GM23338 (cell line): Measurements from ENCODE around the gene ZSCAN25. TPM values are rescaled to one million over a fixed set of nuclear protein-coding genes. Genes with fewer than 3 reads are reported as not detected.

Source experiments
- ATAC-seq: fragments of 200-7000 bp; cut with Tn5 transposase; 3 replicates; pipeline ENCODE4 v1.9.1; 2020
- DNase-seq: peaks from one replicate; pipeline ENCODE4 v3.0.0-alpha.2; 2015; ENCODE audit warnings: low spot score
- H2AFZ ChIP-seq: fragments of 200-600 bp; sonication (generic); 2 replicates; pipeline ENCODE4 v1.8.0; 2016; ENCODE audit warnings: antibody characterized with exemption, mild to moderate bottlenecking, moderate library complexity
- H3F3A ChIP-seq: fragments of 200-600 bp; sonication (generic); replicated peaks from 2 replicates; pipeline ENCODE4 v1.8.0; 2017; ENCODE audit warnings: antibody characterized with exemption, mixed run types, low read depth
- H3K27ac ChIP-seq: fragments of 200-600 bp; sonication (generic); 2 replicates; pipeline ENCODE4 v1.6.1; 2016; ENCODE audit warnings: low read depth
- H3K27me3 ChIP-seq: fragments of 200-600 bp; sonication (generic); 2 replicates; pipeline ENCODE4 v1.8.0; 2016; ENCODE audit warnings: mild to moderate bottlenecking, mixed run types, moderate library complexity; ENCODE audit not compliant: insufficient read depth
- H3K36me3 ChIP-seq: fragments of 200-600 bp; sonication (generic); 2 replicates; pipeline ENCODE4 v1.8.0; 2016; ENCODE audit warnings: mild to moderate bottlenecking; ENCODE audit not compliant: insufficient read depth
- H3K4me1 ChIP-seq: fragments of 200-600 bp; sonication (generic); 2 replicates; pipeline ENCODE4 v1.8.0; 2016; ENCODE audit warnings: mild to moderate bottlenecking, moderate library complexity; ENCODE audit not compliant: insufficient read depth
- H3K4me2 ChIP-seq: fragments of 200-600 bp; sonication (generic); 2 replicates; pipeline ENCODE4 v1.7.1; 2017; ENCODE audit warnings: mixed run types
- H3K4me3 ChIP-seq: fragments of 200-600 bp; sonication (generic); 2 replicates; pipeline ENCODE4 v1.6.1; 2016; ENCODE audit warnings: mixed run types
- H3K79me2 ChIP-seq: fragments of 200-600 bp; sonication (generic); replicated peaks from 2 replicates; pipeline ENCODE4 v1.8.0; 2017; ENCODE audit warnings: mild to moderate bottlenecking; ENCODE audit not compliant: insufficient read depth
- H3K9me2 ChIP-seq: fragments of 200-600 bp; sonication (generic); 2 replicates; pipeline ENCODE4 v1.8.0; 2017; ENCODE audit not compliant: insufficient read depth
- H4K20me1 ChIP-seq: fragments of 200-600 bp; sonication (generic); replicated peaks from 2 replicates; pipeline ENCODE4 v1.8.0; 2017; ENCODE audit warnings: mild to moderate bottlenecking; ENCODE audit not compliant: insufficient read depth
- H3K27ac Mint-ChIP-seq: 2 replicates; pipeline ENCODE4 v1.8.0; 2020; ENCODE audit warnings: inconsistent platforms, mild to moderate bottlenecking, moderate library complexity, mixed read lengths
- H3K27me3 Mint-ChIP-seq: 3 replicates; pipeline ENCODE4 v1.8.0; 2022; ENCODE audit warnings: low read depth, mild to moderate bottlenecking, moderate library complexity, mixed read lengths, inconsistent platforms; ENCODE audit not compliant: insufficient read depth, poor library complexity
- H3K36me3 Mint-ChIP-seq: 3 replicates; pipeline ENCODE4 v1.8.0; 2021; ENCODE audit warnings: low read depth, mild to moderate bottlenecking, inconsistent platforms, moderate library complexity, mixed read lengths
- H3K4me1 Mint-ChIP-seq: 3 replicates; pipeline ENCODE4 v1.8.0; 2020; ENCODE audit warnings: mild to moderate bottlenecking, inconsistent platforms, mixed read lengths
- H3K4me3 Mint-ChIP-seq: 3 replicates; pipeline ENCODE4 v1.8.0; 2021; ENCODE audit warnings: moderate library complexity, mild to moderate bottlenecking, inconsistent platforms, mixed read lengths
- H3K9me3 Mint-ChIP-seq: 3 replicates; pipeline ENCODE4 v1.8.0; 2020; ENCODE audit warnings: moderate library complexity, mild to moderate bottlenecking, inconsistent platforms, mixed read lengths
- CREB1 ChIP-seq: fragments of 250-450 bp; sonication (Bioruptor Pico); IDR thresholded peaks from 2 replicates; pipeline ENCODE4 v1.5.0; 2020; ENCODE audit warnings: low read depth, mild to moderate bottlenecking, moderate library complexity
- CTCF ChIP-seq, 2 experiments: fragments of 200-600 bp in 1 of 2; sonication (generic) in 1 of 2; conservative IDR thresholded peaks; 2 replicates each; pipeline versions ENCODE4 v1.5.1 to v1.6.1; 2016 to 2017; ENCODE audit warnings: antibody characterized with exemption in 2 of 2, low read depth in 2 of 2, mild to moderate bottlenecking in 2 of 2, moderate library complexity in 1 of 2
- EZH2 ChIP-seq: fragments of 200-600 bp; sonication (generic); IDR thresholded peaks from one replicate; pipeline ENCODE4 v1.8.0; 2017; ENCODE audit warnings: antibody characterized with exemption, mild to moderate bottlenecking, low read depth; ENCODE audit not compliant: unreplicated experiment
- EZH2phosphoT487 ChIP-seq: fragments of 200-600 bp; sonication (generic); IDR thresholded peaks from one replicate; pipeline ENCODE4 v1.8.1; 2018; ENCODE audit warnings: antibody characterized with exemption; ENCODE audit not compliant: unreplicated experiment
- NANOG ChIP-seq: IDR thresholded peaks from 2 replicates; pipeline ENCODE4 v1.6.1; 2016; ENCODE audit warnings: antibody characterized with exemption, borderline replicate concordance
- POLR2AphosphoS5 ChIP-seq: IDR thresholded peaks from 2 replicates; pipeline ENCODE4 v1.6.1; 2016; ENCODE audit warnings: antibody characterized with exemption, low read depth
- ZNF114 ChIP-seq: fragments of 250-450 bp; sonication (Bioruptor Pico); IDR thresholded peaks from 2 replicates; pipeline ENCODE4 v1.5.0; 2020; ENCODE audit warnings: mild to moderate bottlenecking, moderate library complexity
- ZNF462 ChIP-seq: fragments of 250-450 bp; sonication (Bioruptor Pico); IDR thresholded peaks from 2 replicates; pipeline ENCODE4 v1.5.0; 2020; ENCODE audit warnings: mild to moderate bottlenecking, moderate library complexity
- polyA plus RNA-seq: library from polyadenylated mRNA; unstranded; fragments of >200 nt; fragmentation: Nextera tagmentation; extraction: Ambion mirVana; gene quantifications from 2 replicates; pipeline ENCODE4 v1.2.1, GENCODE V29; 2016
- total RNA-seq: library from RNA; depleted of rRNA; stranded (reverse); fragments of >200 nt; shearing (Covaris generic); gene quantifications from 2 replicates; pipeline ENCODE4 v1.2.3, GENCODE V29; 2014

Gene ZSCAN25
- total and polyA plus RNA-seq, 2 experiments from 2014 or later, result 4.8 to 17.5 TPM

- Histone ChIP-seq H3F3A (0 out of 2 replicates have a peak, but pooled peaks cover 8% of the 10 kb centered on the region), H4K20me1 (peaks cover 23% of the 10 kb centered on the region), H3K27ac (no peak overlapping the region), H3K4me1 (peaks cover 6% of the 10 kb centered on the region), H3K9me2 (no peaks in the 10 kb centered on the region), H3K4me2 (no peak overlapping the region), H3K79me2 (no peaks in the 10 kb centered on the region), H3K27me3 (no peaks in the 10 kb centered on the region), H3K36me3 (peaks cover 20% of the 10 kb centered on the region), H2AFZ (no peak overlapping the region), H3K4me3 (no peak overlapping the region)
- TF ChIP-seq ZNF114 (CRISPR knock-in tag), result no peak
- TF ChIP-seq EZH2phosphoT487, result no peak
- no peak for TF ChIP-seq CREB1
- no peak for TF ChIP-seq CTCF (conservative IDR thresholded peaks at IDR 0.05; ENCODE audit: low read depth in 2 of 2)
- DNase-seq (no peak), ATAC-seq (no peak)
- H3K27me3 Mint-ChIP-seq, result peaks cover 15% of the 10 kb centered on the region
- no peak overlapping the region for H3K27ac Mint-ChIP-seq
- no peak overlapping the region for H3K4me3 Mint-ChIP-seq
- H3K9me3 Mint-ChIP-seq, result no peaks in the 10 kb centered on the region
- peaks cover 92% of the 10 kb centered on the region for H3K36me3 Mint-ChIP-seq
- peaks cover 28% of the 10 kb centered on the region for H3K4me1 Mint-ChIP-seq
Observed at GRCh38 chr7:99625961-99626360, 9.2 kb downstream of the ZSCAN25 start.

DNA sequence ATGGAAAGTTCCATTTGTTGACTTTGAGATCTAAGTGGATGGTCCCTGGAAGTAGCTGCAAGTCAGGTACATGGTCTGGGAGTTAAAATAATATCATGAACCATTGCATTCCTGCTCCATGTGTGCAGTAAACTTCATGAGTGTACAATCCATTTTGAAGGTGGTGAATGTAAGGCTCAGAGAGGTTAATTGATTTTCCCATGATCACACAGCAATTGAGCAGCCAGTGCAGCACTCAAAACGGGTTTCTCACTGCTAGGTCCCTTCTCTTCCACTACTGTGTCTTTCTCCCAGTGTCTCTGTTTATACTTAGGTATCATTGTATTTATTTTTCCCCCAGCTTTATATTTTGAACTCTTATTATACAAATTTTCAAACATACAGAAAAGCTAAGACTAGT, 9.9 kb downstream of the ZSCAN25 start:
- Mint-ChIP-seq H3K4me1 (peaks cover 35% of the 10 kb centered on the region), H3K27me3 (peaks cover 15% of the 10 kb centered on the region), H3K27ac (no peak overlapping the region), H3K4me3 (no peak overlapping the region), H3K9me3 (no peaks in the 10 kb centered on the region), H3K36me3 (peaks cover 91% of the 10 kb centered on the region)
- Histone ChIP-seq H2AFZ (no peak overlapping the region), H4K20me1 (peaks cover 23% of the 10 kb centered on the region), H3K4me3 (no peak overlapping the region), H3K9me2 (no peaks in the 10 kb centered on the region), H3K27me3 (no peaks in the 10 kb centered on the region), H3K4me2 (no peak overlapping the region), H3F3A (0 out of 2 replicates have a peak, but pooled peaks cover 8% of the 10 kb centered on the region), H3K27ac (no peak overlapping the region), H3K79me2 (no peaks in the 10 kb centered on the region), H3K4me1 (peaks cover 13% of the 10 kb centered on the region), H3K36me3 (peaks cover 22% of the 10 kb centered on the region)
- DNase-seq (no peak), ATAC-seq (no peak)
- TF ChIP-seq ZNF462 (CRISPR knock-in tag), result no peak
- TF ChIP-seq EZH2, result no peak
- no peak for TF ChIP-seq POLR2AphosphoS5
- no peak for TF ChIP-seq NANOG
